ENCODE data around the gene CPN2. TPM values are rescaled to one million over a fixed set of nuclear protein-coding genes. Genes with fewer than 3 reads are reported as not detected.

CPN2 gene
- total and polyA plus RNA-seq, 2 donors (not counting 1 experiment from before 2014, with no cell fraction given) = not detected

DNA sequence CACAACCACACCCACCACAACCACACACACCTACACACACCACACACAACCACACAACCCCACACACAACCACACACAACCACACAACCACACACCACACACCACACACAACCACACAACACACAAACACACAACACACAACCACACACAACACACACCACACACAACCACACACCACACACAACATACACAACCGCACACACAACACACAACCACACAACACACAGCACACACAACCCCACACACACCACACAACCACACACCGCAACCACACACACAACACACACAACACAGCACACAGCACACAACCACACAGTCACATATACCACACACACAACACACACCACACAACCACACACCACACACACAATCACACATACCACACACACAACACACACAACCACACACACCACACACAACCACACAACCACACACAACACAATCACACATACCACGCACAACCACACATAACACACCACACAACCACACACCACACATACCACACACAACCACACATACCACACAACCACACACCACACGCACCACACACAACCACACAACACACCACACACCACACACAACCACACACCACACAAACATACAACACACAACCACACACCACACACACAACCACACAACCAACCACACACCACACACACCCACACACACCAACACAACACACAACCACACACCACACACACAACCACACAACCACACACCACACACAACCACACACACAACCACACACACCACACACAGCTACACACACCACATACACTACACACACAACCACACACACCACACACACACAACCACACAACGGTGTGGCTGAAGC lies 23.7 kb downstream of the CPN2 start:
- Histone ChIP-seq H3K36me3 (replicated peaks in 1 of 2; ENCODE audit: control extremely low read depth in 1 of 2, control insufficient read depth in 1 of 2, extremely low read depth in 1 of 2, insufficient read depth in 2 of 2, low read length in 1 of 2) (no peaks in the 10 kb centered on the region), H3K4me1 (ENCODE audit: control insufficient read depth in 2 of 2, insufficient read depth in 2 of 2, low read length in 2 of 2) (peaks cover 10 to 11% of the 10 kb centered on the region in 2 donors), H3K9me3 (ENCODE audit: control extremely low read depth in 1 of 3, control insufficient read depth in 2 of 3, insufficient read depth in 1 of 3, low read length in 2 of 3) (peaks cover 0 to 22% (median 0%) of the 10 kb centered on the region in 3 donors), H3K4me3 (ENCODE audit: control extremely low read depth in 1 of 5, extremely low read depth in 1 of 5, insufficient read depth in 1 of 5, low read depth in 2 of 5, low read length in 4 of 5) (no peak overlapping the region), H3K79me2 (ENCODE audit: control insufficient read depth, insufficient read depth, low read length) (no peaks in the 10 kb centered on the region), H3K27me3 (replicated peaks in 1 of 4; ENCODE audit: control extremely low read depth in 1 of 4, control insufficient read depth in 3 of 4, insufficient read depth in 4 of 4, low read length in 3 of 4) (peaks cover 0 to 21% (median under 1%) of the 10 kb centered on the region in 4 experiments), H4K20me1 (ENCODE audit: control insufficient read depth, insufficient read depth, low read length, poor library complexity, severe bottlenecking) (no peaks in the 10 kb centered on the region), H2AFZ (ENCODE audit: insufficient read depth, low read depth, low read length, poor library complexity, severe bottlenecking) (no peak overlapping the region), H3K4me2 (replicated peaks; ENCODE audit: low read depth, low read length, poor library complexity, severe bottlenecking) (no peak overlapping the region), H3K27ac (ENCODE audit: low read length in 2 of 2) (no peak overlapping the region), H3K9ac (ENCODE audit: low read length) (no peak overlapping the region)
- TF ChIP-seq EZH2 (IDR thresholded peaks at IDR 0.05; ENCODE audit: borderline replicate concordance, insufficient read depth, low read depth, low read length, poor library complexity, severe bottlenecking) = no peak
- TF ChIP-seq, protein P1, sequence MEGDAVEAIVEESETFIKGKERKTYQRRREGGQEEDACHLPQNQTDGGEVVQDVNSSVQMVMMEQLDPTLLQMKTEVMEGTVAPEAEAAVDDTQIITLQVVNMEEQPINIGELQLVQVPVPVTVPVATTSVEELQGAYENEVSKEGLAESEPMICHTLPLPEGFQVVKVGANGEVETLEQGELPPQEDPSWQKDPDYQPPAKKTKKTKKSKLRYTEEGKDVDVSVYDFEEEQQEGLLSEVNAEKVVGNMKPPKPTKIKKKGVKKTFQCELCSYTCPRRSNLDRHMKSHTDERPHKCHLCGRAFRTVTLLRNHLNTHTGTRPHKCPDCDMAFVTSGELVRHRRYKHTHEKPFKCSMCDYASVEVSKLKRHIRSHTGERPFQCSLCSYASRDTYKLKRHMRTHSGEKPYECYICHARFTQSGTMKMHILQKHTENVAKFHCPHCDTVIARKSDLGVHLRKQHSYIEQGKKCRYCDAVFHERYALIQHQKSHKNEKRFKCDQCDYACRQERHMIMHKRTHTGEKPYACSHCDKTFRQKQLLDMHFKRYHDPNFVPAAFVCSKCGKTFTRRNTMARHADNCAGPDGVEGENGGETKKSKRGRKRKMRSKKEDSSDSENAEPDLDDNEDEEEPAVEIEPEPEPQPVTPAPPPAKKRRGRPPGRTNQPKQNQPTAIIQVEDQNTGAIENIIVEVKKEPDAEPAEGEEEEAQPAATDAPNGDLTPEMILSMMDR (IDR thresholded peaks at IDR 0.05) = no peak
- Mint-ChIP-seq H3K27me3 (peaks cover 27% of the 10 kb centered on the region), H3K4me3 (no peak overlapping the region), H3K27ac (no peak overlapping the region), H3K9me3 (ENCODE audit: insufficient read depth) (no peaks in the 10 kb centered on the region), H3K4me1 (peaks cover 2% of the 10 kb centered on the region)
- WGBS (ENCODE audit: insufficient coverage) = 94% methylated on average over 5 of the region's 5 CpGs
- intact Hi-C loops (cut with micrococcal nuclease) = no loop called here
- DNase-seq (no peak), ATAC-seq (ENCODE audit: low read depth) (no peak)
- POLR2A ChIA-PET = interaction anchor here (0.9 kb wide), 1 partner anchor 256 kb away, joined by 3 read pairs; no protein-coding TSS in a partner anchor
- CTCF ChIA-PET = interaction anchor here (1.7 kb wide), 1 partner anchor 12 kb away, joined by 7 read pairs; no protein-coding TSS in a partner anchor

DNA sequence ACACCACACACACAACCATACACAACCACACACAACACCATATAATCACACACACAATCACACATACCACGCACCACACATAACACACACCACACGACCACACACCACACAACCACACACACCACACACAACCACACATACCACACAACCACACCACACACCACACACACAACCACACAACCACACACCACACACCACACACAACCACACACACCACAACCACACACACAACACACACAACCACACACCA lies 24.2 kb downstream of the CPN2 start:
- no peak overlapping the region for H3K4me3 Mint-ChIP-seq
- H3K27ac Mint-ChIP-seq = no peak overlapping the region
- Histone ChIP-seq H3K79me2 (ENCODE audit: control insufficient read depth, insufficient read depth, low read length) (no peaks in the 10 kb centered on the region), H3K4me2 (replicated peaks; ENCODE audit: low read depth, low read length, poor library complexity, severe bottlenecking) (no peak overlapping the region), H3K9me3 (ENCODE audit: control extremely low read depth in 1 of 3, control insufficient read depth in 2 of 3, insufficient read depth in 1 of 3, low read length in 2 of 3) (peaks cover 0 to 22% (median 0%) of the 10 kb centered on the region in 3 donors), H2AFZ (ENCODE audit: insufficient read depth, low read depth, low read length, poor library complexity, severe bottlenecking) (no peak overlapping the region), H3K4me1 (ENCODE audit: control insufficient read depth in 2 of 2, insufficient read depth in 2 of 2, low read length in 2 of 2) (peaks cover 10 to 11% of the 10 kb centered on the region in 2 donors), H3K27ac (ENCODE audit: low read length in 2 of 2) (no peak overlapping the region), H4K20me1 (ENCODE audit: control insufficient read depth, insufficient read depth, low read length, poor library complexity, severe bottlenecking) (no peaks in the 10 kb centered on the region), H3K4me3 (ENCODE audit: control extremely low read depth in 1 of 5, extremely low read depth in 1 of 5, insufficient read depth in 1 of 5, low read depth in 2 of 5, low read length in 4 of 5) (no peak overlapping the region), H3K27me3 (replicated peaks in 1 of 4; ENCODE audit: control extremely low read depth in 1 of 4, control insufficient read depth in 3 of 4, insufficient read depth in 4 of 4, low read length in 3 of 4) (peaks cover 0 to 15% (median 0%) of the 10 kb centered on the region in 4 experiments), H3K36me3 (replicated peaks in 1 of 2; ENCODE audit: control extremely low read depth in 1 of 2, control insufficient read depth in 1 of 2, extremely low read depth in 1 of 2, insufficient read depth in 2 of 2, low read length in 1 of 2) (no peaks in the 10 kb centered on the region), H3K9ac (ENCODE audit: low read length) (no peak overlapping the region)
- ATAC-seq (ENCODE audit: low read depth) = no peak
- POLR2A ChIA-PET = no interaction called here
- DNase-seq = no peak
- no peaks in the 10 kb centered on the region for H3K9me3 Mint-ChIP-seq (ENCODE audit: insufficient read depth)
- H3K4me1 Mint-ChIP-seq = peaks cover 3% of the 10 kb centered on the region
- 97% methylated on average over 2 of the region's 2 CpGs for WGBS (ENCODE audit: insufficient coverage)
- intact Hi-C loops (cut with micrococcal nuclease) = no loop called here
- TF ChIP-seq, protein P1 (IDR thresholded peaks at IDR 0.05) = no peak
- no peak for TF ChIP-seq EZH2 (IDR thresholded peaks at IDR 0.05; ENCODE audit: borderline replicate concordance, insufficient read depth, low read depth, low read length, poor library complexity, severe bottlenecking)
- peaks cover 32% of the 10 kb centered on the region for H3K27me3 Mint-ChIP-seq
- CTCF ChIA-PET = no interaction called here
